GM21526 (cell line): ENCODE data around the gene GABARAPL2.

ENCODE experiments used
- ATAC-seq: cut with Tn5 transposase; IDR thresholded peaks from one replicate; pipeline ENCODE4 v1.9.1; 2021; ENCODE audit warnings: moderate library complexity; ENCODE audit not compliant: unreplicated experiment, low FRiP score

GABARAPL2 gene

DNA sequence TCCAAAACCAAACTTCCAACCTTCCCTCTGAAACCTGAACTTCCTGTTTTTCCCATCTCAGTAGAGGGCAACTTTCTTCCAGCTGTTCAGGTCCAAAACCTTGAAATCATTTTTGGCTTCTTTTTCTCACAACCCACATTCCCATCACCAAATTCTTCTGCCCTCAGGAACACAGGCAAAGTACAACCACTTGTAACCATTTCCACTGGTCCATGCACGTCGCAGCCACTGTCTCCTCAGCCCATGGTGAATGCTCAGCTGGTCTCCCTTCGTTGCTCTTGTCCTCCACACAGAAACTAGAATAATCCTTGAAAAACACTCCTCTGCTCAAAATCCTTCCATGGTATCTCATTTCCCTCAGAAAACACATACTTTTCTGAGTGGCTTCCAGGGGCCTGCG, 60.6 kb downstream of the GABARAPL2 start:
- no peak for ATAC-seq
